Activated CD4-positive, alpha-beta memory T cell treated with anti-CD3 and anti-CD28 coated beads for 36 hours (primary cell): ENCODE data around the gene MRPL54. TPM values are rescaled to one million over a fixed set of nuclear protein-coding genes. Genes with fewer than 3 reads are reported as not detected.
A peak's percentile ranks its signal among the peaks of the same experiment; 100 is the strongest.

Experiments
- CTCF ChIA-PET: fragments of 350-600 bp; sonication (Branson Sonifier 250); formaldehyde crosslinking; loops from one replicate; lab custom pipeline; 2021; ENCODE audit warnings: antibody characterized with exemption, inconsistent platforms; lab: Charles Lee
- POLR2A ChIA-PET: fragments of 350-600 bp; sonication (Branson Sonifier 250); formaldehyde crosslinking; loops from one replicate; lab custom pipeline; 2021; ENCODE audit warnings: antibody characterized with exemption; lab: Charles Lee
- DNase-seq: peaks from one replicate; pipeline ENCODE4 v3.0.0-alpha.2; 2020
- H3K27ac Mint-ChIP-seq: one replicate; pipeline ENCODE4 v1.8.0; 2021; ENCODE audit warnings: mixed read lengths
- H3K27me3 Mint-ChIP-seq: one replicate; pipeline ENCODE4 v1.8.0; 2021; ENCODE audit warnings: mixed read lengths
- H3K36me3 Mint-ChIP-seq: one replicate; pipeline ENCODE4 v1.8.0; 2021; ENCODE audit warnings: mixed read lengths
- H3K4me1 Mint-ChIP-seq: one replicate; pipeline ENCODE4 v1.8.0; 2021; ENCODE audit warnings: low read depth, mixed read lengths
- H3K4me3 Mint-ChIP-seq: one replicate; pipeline ENCODE4 v1.8.0; 2021; ENCODE audit warnings: mild to moderate bottlenecking, mixed read lengths
- H3K9me3 Mint-ChIP-seq: one replicate; pipeline ENCODE4 v1.8.0; 2021; ENCODE audit warnings: mixed read lengths
- intact Hi-C: fragments of 100-400 bp; cut with micrococcal nuclease; formaldehyde crosslinking; loops from one replicate; pipeline ENCODE4 v1.15.1; 2023
- total RNA-seq, 2 experiments: library from RNA; stranded (reverse); gene quantifications; one replicate each; pipeline ENCODE4 v1.2.3, GENCODE V29; 2021

The MRPL54 gene
- 10 to 100 TPM; 63.2 to 65.2 TPM for total RNA-seq

GRCh38 chr19:3762501-3763459 lies at the start of gene MRPL54:
TSS of gene MRPL54 (plus strand) at chr19:3762682. CDS start at chr19:3762701, 19 bp downstream.
- Mint-ChIP-seq H3K27me3 (no peaks in the 10 kb centered on the region), H3K4me1 (peaks cover 34% of the 10 kb centered on the region), H3K4me3 (peak within 1 kb of the TSS; percentile 99), H3K27ac (peak within 1 kb of the TSS; percentile 99), H3K36me3 (peaks cover 22% of the 10 kb centered on the region), H3K9me3 (no peaks in the 10 kb centered on the region)
- CTCF ChIA-PET, result interaction anchor here (0.6 to 3.5 kb wide), 13 partner anchors 21 to 484 kb away, joined by 3 to 43 read pairs (median 5); partner anchors contain the start of genes EEF2, PIP5K1C and YJU2
- intact Hi-C loops, result loop anchor here (1.0 to 5.0 kb wide), 9 partner anchors 42 to 638 kb away; partner anchors contain the start of genes ANKRD24, DAPK3, FZR1 and PIP5K1C
- POLR2A ChIA-PET, result interaction anchor here (0.7 to 2.4 kb wide), 7 partner anchors 18 to 1287 kb away, joined by 3 to 13 read pairs (median 3); partner anchors contain the start of gene GADD45B
- peak; percentile 100 for DNase-seq

GRCh38 chr19:3716147-3716668 lies 46.3 kb upstream of the MRPL54 start:
- no peaks in the 10 kb centered on the region for H3K9me3 Mint-ChIP-seq
- intact Hi-C loops, result no loop called here
- peaks cover 6% of the 10 kb centered on the region for H3K4me1 Mint-ChIP-seq
- CTCF ChIA-PET, result no interaction called here
- no peak overlapping the region for H3K4me3 Mint-ChIP-seq
- H3K27ac Mint-ChIP-seq, result no peak overlapping the region
- DNase-seq, result no peak
- POLR2A ChIA-PET, result no interaction called here
- no peaks in the 10 kb centered on the region for H3K36me3 Mint-ChIP-seq
- no peaks in the 10 kb centered on the region for H3K27me3 Mint-ChIP-seq

GRCh38 chr19:3719868-3720267 lies 42.6 kb upstream of the MRPL54 start:
- H3K36me3 Mint-ChIP-seq, result no peaks in the 10 kb centered on the region
- H3K27ac Mint-ChIP-seq, result no peak overlapping the region
- peaks cover 4% of the 10 kb centered on the region for H3K27me3 Mint-ChIP-seq
- ChIA-PET CTCF (interaction anchor here (0.8 to 1.4 kb wide), 3 partner anchors 12 to 52 kb away, joined by 3 to 5 read pairs (median 3); partner anchors contain the start of gene TJP3), POLR2A (no interaction called here)
- intact Hi-C loops, result loop anchor here (2.0 kb wide), 2 partner anchors 43 to 103 kb away; partner anchors contain the start of gene MRPL54
- H3K4me1 Mint-ChIP-seq, result peaks cover 7% of the 10 kb centered on the region
- no peak for DNase-seq
- H3K4me3 Mint-ChIP-seq, result no peak overlapping the region
- H3K9me3 Mint-ChIP-seq, result no peaks in the 10 kb centered on the region

GRCh38 chr19:3720349-3720917 lies 42.0 kb upstream of the MRPL54 start:
- Mint-ChIP-seq H3K36me3 (no peaks in the 10 kb centered on the region), H3K4me1 (peaks cover 7% of the 10 kb centered on the region), H3K4me3 (no peak overlapping the region), H3K9me3 (no peaks in the 10 kb centered on the region), H3K27me3 (peaks cover 4% of the 10 kb centered on the region), H3K27ac (no peak overlapping the region)
- intact Hi-C loops, result loop anchor here (2.0 kb wide), 2 partner anchors 42 to 102 kb away; partner anchors contain the start of gene MRPL54
- no peak for DNase-seq
- ChIA-PET CTCF (interaction anchor here (1.4 kb wide), 1 partner anchor 31 kb away, joined by 5 read pairs; no protein-coding TSS in a partner anchor), POLR2A (no interaction called here)

- POLR2A ChIA-PET, result no interaction called here
- H3K36me3 Mint-ChIP-seq, result no peaks in the 10 kb centered on the region
- CTCF ChIA-PET, result interaction anchor here (0.6 to 1.8 kb wide), 3 partner anchors 26 to 101 kb away, joined by 3 to 8 read pairs (median 3); partner anchors contain the start of gene APBA3
- H3K27ac Mint-ChIP-seq, result no peak overlapping the region
- DNase-seq, result peak; percentile 94
- intact Hi-C loops, result loop anchor here (2.0 kb wide), 2 partner anchors 41 to 101 kb away; partner anchors contain the start of gene MRPL54
- peak overlapping the region; percentile 55 for H3K4me3 Mint-ChIP-seq
- H3K4me1 Mint-ChIP-seq, result peaks cover 7% of the 10 kb centered on the region
- no peaks in the 10 kb centered on the region for H3K9me3 Mint-ChIP-seq
- H3K27me3 Mint-ChIP-seq, result peaks cover 4% of the 10 kb centered on the region
Observed at GRCh38 chr19:3721131-3721886, 41.2 kb upstream of the MRPL54 start.

- peaks cover 4% of the 10 kb centered on the region for H3K27me3 Mint-ChIP-seq
- H3K4me3 Mint-ChIP-seq, result peak overlapping the region; percentile 55
- ChIA-PET POLR2A (interaction anchor here (1.1 kb wide), 1 partner anchor 95 kb away, joined by 4 read pairs; no protein-coding TSS in a partner anchor), CTCF (interaction anchor here (0.6 to 1.8 kb wide), 3 partner anchors 26 to 100 kb away, joined by 3 to 8 read pairs (median 3); partner anchors contain the start of gene APBA3)
- H3K4me1 Mint-ChIP-seq, result peaks cover 7% of the 10 kb centered on the region
- H3K9me3 Mint-ChIP-seq, result no peaks in the 10 kb centered on the region
- H3K36me3 Mint-ChIP-seq, result no peaks in the 10 kb centered on the region
- no peak for DNase-seq
- H3K27ac Mint-ChIP-seq, result no peak overlapping the region
- intact Hi-C loops, result loop anchor here (2.0 kb wide), 2 partner anchors 41 to 101 kb away; partner anchors contain the start of gene MRPL54
Observed at GRCh38 chr19:3721887-3722442, 40.5 kb upstream of the MRPL54 start.

GRCh38 chr19:3722443-3723109 lies 39.9 kb upstream of the MRPL54 start:
- intact Hi-C loops, result no loop called here
- no peaks in the 10 kb centered on the region for H3K36me3 Mint-ChIP-seq
- ChIA-PET POLR2A (interaction anchor here (1.1 kb wide), 1 partner anchor 95 kb away, joined by 4 read pairs; no protein-coding TSS in a partner anchor), CTCF (interaction anchor here (1.8 kb wide), 1 partner anchor 100 kb away, joined by 8 read pairs; no protein-coding TSS in a partner anchor)
- peak overlapping the region; percentile 55 for H3K4me3 Mint-ChIP-seq
- H3K27ac Mint-ChIP-seq, result no peak overlapping the region
- DNase-seq, result no peak
- H3K27me3 Mint-ChIP-seq, result peaks cover 4% of the 10 kb centered on the region
- peaks cover 7% of the 10 kb centered on the region for H3K4me1 Mint-ChIP-seq
- no peaks in the 10 kb centered on the region for H3K9me3 Mint-ChIP-seq

GRCh38 chr19:3723110-3723488 lies 39.4 kb upstream of the MRPL54 start:
- H3K27me3 Mint-ChIP-seq, result peaks cover 4% of the 10 kb centered on the region
- no peak overlapping the region for H3K27ac Mint-ChIP-seq
- ChIA-PET CTCF (interaction anchor here (1.8 kb wide), 1 partner anchor 99 kb away, joined by 8 read pairs; no protein-coding TSS in a partner anchor), POLR2A (interaction anchor here (1.1 kb wide), 1 partner anchor 96 kb away, joined by 4 read pairs; no protein-coding TSS in a partner anchor)
- DNase-seq, result no peak
- peaks cover 7% of the 10 kb centered on the region for H3K4me1 Mint-ChIP-seq
- no peaks in the 10 kb centered on the region for H3K36me3 Mint-ChIP-seq
- H3K9me3 Mint-ChIP-seq, result no peaks in the 10 kb centered on the region
- intact Hi-C loops, result no loop called here
- H3K4me3 Mint-ChIP-seq, result no peak overlapping the region

- Mint-ChIP-seq H3K9me3 (no peaks in the 10 kb centered on the region), H3K4me1 (peaks cover 7% of the 10 kb centered on the region), H3K27me3 (peaks cover 4% of the 10 kb centered on the region), H3K36me3 (no peaks in the 10 kb centered on the region), H3K4me3 (no peak overlapping the region), H3K27ac (no peak overlapping the region)
- POLR2A ChIA-PET, result no interaction called here
- CTCF ChIA-PET, result no interaction called here
- intact Hi-C loops, result no loop called here
- no peak for DNase-seq
Observed at GRCh38 chr19:3723883-3724282, 38.6 kb upstream of the MRPL54 start.

- Mint-ChIP-seq H3K27me3 (peaks cover 4% of the 10 kb centered on the region), H3K9me3 (no peaks in the 10 kb centered on the region), H3K4me3 (no peak overlapping the region), H3K36me3 (no peaks in the 10 kb centered on the region), H3K4me1 (peaks cover 7% of the 10 kb centered on the region), H3K27ac (no peak overlapping the region)
- no peak for DNase-seq
- POLR2A ChIA-PET, result interaction anchor here (0.6 kb wide), 1 partner anchor 87 kb away, joined by 4 read pairs; no protein-coding TSS in a partner anchor
- CTCF ChIA-PET, result no interaction called here
- intact Hi-C loops, result no loop called here
Observed at GRCh38 chr19:3725121-3725520, 37.4 kb upstream of the MRPL54 start.
